Jurkat, Clone E6-1 (cell line): ENCODE data around the gene CLEC11A.
"Not testable (repeated sequence)": the region's sequence is repeated elsewhere in the genome, so short reads cannot be mapped to it uniquely, and the experiment has no call there.

Experiments
- DNase-seq: peaks from one replicate; pipeline ENCODE4 v3.0.0-alpha.2; 2011; ENCODE audit warnings: low read depth, low spot score
- H3K4me3 ChIP-seq: 2 replicates; pipeline ENCODE4 v1.5.1; 2011; ENCODE audit warnings: mild to moderate bottlenecking, low read length, control low read depth, moderate library complexity

CLEC11A gene

GRCh38 chr19:50743537-50743936, 20.4 kb downstream of the CLEC11A start:
- DNase-seq = no peak
- H3K4me3 ChIP-seq = no peak overlapping the region

GRCh38 chr19:50745221-50745620, 22.1 kb downstream of the CLEC11A start:
- DNase-seq = peak; percentile 66
- H3K4me3 ChIP-seq = peak overlapping the region; percentile 31

GRCh38 chr19:50747141-50747540, 24.0 kb downstream of the CLEC11A start:
- DNase-seq, H3K4me3 ChIP-seq: not testable (repeated sequence)

- no peak overlapping the region for H3K4me3 ChIP-seq
- no peak for DNase-seq
Observed at GRCh38 chr19:50749490-50749889, 26.3 kb downstream of the CLEC11A start.

GRCh38 chr19:50750010-50750409, 26.8 kb downstream of the CLEC11A start:
- no peak overlapping the region for H3K4me3 ChIP-seq
- DNase-seq = no peak

GRCh38 chr19:50753879-50754278, 30.7 kb downstream of the CLEC11A start:
- DNase-seq = no peak
- no peak overlapping the region for H3K4me3 ChIP-seq

GRCh38 chr19:50756244-50756643, 33.1 kb downstream of the CLEC11A start:
- not testable (repeated sequence) for H3K4me3 ChIP-seq, DNase-seq

GRCh38 chr19:50757624-50758023, 34.5 kb downstream of the CLEC11A start:
- not testable (repeated sequence) for DNase-seq, H3K4me3 ChIP-seq

GRCh38 chr19:50759076-50759475, 35.9 kb downstream of the CLEC11A start:
- H3K4me3 ChIP-seq, DNase-seq: not testable (repeated sequence)

- H3K4me3 ChIP-seq = no peak overlapping the region
- DNase-seq = peak; percentile 68
Observed at GRCh38 chr19:50759886-50760285, 36.7 kb downstream of the CLEC11A start.

- H3K4me3 ChIP-seq, DNase-seq: not testable (repeated sequence)
Observed at GRCh38 chr19:50761501-50761900, 38.3 kb downstream of the CLEC11A start.

GRCh38 chr19:50763521-50763920, 40.4 kb downstream of the CLEC11A start:
- H3K4me3 ChIP-seq, DNase-seq: not testable (repeated sequence)

GRCh38 chr19:50764409-50764808, 41.2 kb downstream of the CLEC11A start:
- DNase-seq = no peak
- H3K4me3 ChIP-seq = no peak overlapping the region

GRCh38 chr19:50766746-50767145, 43.6 kb downstream of the CLEC11A start:
- DNase-seq, H3K4me3 ChIP-seq: not testable (repeated sequence)

GRCh38 chr19:50767263-50767662, 44.1 kb downstream of the CLEC11A start:
- DNase-seq, H3K4me3 ChIP-seq: not testable (repeated sequence)

- H3K4me3 ChIP-seq = no peak overlapping the region
- DNase-seq = no peak
Observed at GRCh38 chr19:50768277-50768676, 45.1 kb downstream of the CLEC11A start.

GRCh38 chr19:50770164-50770563, 47.0 kb downstream of the CLEC11A start, which contains the start of gene GPR32:
GPR32 (plus strand) TSS chr19:50770464; CDS start chr19:50770601, 137 bp downstream.
- not testable (repeated sequence) for H3K4me3 ChIP-seq, DNase-seq

- H3K4me3 ChIP-seq = no peak overlapping the region
Observed at GRCh38 chr19:50770888-50771287, 47.7 kb downstream of the CLEC11A start.

GRCh38 chr19:50772476-50772875, 49.3 kb downstream of the CLEC11A start:
- peak; percentile 72 for DNase-seq
- H3K4me3 ChIP-seq = no peak overlapping the region

More at GRCh38 chr19:50770888-50771287, 47.7 kb downstream of the CLEC11A start:
- no peak for DNase-seq

- H3K4me3 ChIP-seq, DNase-seq: not testable (repeated sequence)
Observed at GRCh38 chr19:50772912-50773311, 49.7 kb downstream of the CLEC11A start.

- H3K4me3 ChIP-seq, DNase-seq: not testable (repeated sequence)
Observed at GRCh38 chr19:50773454-50773853, 50.3 kb downstream of the CLEC11A start.
